GM21447 (cell line): ENCODE data around the gene RBMS3.

Source experiments
- ATAC-seq: cut with Tn5 transposase; IDR thresholded peaks from one replicate; pipeline ENCODE4 v1.9.1; 2021; ENCODE audit not compliant: unreplicated experiment

The RBMS3 gene

DNA sequence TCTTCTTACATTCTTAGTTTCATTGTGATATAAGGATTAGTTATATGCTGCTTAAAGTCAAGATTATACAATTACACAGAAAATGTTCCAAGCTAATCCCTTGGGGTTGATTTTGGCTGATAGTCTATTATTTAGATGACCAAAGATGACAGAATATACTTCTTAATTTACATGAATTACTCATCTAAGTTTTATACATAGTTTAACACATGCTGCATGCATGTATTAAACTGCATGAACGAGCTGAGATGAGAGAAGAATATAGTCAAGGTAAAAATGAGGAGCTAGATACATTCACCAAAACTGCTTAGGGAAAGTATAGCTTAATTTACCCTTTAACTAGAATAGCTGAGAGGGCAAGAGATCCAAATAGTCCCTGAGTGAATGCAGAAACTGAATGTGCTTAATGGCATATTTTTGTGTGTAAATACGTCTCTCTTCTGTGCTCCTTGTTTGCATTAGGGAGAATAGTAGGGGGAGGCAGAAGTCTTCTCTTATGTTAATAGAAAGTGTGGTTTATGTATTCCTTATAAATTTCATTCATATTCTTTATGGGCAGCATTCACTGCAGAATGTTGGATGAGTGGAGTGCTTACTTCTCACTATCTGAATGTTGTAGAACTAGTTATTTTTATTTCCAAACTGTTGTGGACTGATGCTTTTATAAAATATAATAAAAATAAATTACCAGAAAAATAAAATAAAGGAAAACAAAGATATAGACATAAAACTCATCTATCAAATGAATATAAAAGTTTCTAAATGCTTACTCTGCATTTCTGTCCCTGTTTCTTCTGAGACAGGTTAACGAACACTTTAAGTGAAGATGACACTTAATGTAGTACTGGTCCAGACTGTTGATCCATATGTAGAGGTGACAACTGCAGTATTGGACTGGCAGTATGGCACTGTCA is 327.8 kb downstream of the RBMS3 start:
- no peak for ATAC-seq

DNA sequence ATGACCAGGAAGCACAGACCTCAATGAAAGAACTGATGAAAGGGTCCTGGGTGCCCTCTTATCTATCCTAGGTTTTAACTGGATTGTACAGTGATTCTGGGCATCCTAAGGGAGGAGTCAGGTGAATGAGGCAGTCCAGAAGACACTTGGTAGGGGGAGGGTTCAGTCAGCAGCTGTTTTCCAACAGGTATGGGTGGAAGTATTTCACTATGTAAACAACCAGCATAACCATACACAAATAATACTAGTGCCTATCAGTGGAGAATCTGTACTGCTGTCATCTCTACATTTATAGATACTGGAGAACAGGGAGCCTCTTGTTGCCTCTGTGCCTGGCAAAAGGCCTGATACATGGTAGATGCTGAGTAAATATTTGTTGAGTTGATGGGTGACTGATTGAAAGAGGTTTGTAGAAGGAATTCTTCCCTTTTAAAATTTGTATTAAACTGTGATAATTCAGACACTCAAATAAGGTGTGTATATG is 328.5 kb downstream of the RBMS3 start:
- no peak for ATAC-seq

GRCh38 chr3:29610781-29611180 is 329.9 kb downstream of the RBMS3 start:
- no peak for ATAC-seq

DNA sequence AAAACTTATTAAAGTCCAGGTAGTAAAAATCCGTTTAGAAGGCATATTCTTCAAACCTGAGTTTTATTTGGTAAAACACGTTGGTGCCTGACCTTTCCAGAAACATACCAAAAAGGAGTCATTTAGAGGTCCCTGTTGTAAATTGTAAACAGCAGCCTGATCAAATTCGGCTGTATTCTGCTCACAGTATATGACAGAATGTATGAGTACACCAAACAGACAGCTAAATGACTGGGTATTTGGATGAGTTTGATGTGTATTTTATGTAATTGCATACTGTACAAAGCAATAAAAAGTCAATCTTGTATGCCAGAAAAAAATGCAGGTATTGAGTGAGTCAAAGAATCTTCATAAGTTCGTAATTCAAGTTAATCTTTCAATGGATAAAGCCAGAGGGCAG is 330.4 kb downstream of the RBMS3 start:
- no peak for ATAC-seq

DNA sequence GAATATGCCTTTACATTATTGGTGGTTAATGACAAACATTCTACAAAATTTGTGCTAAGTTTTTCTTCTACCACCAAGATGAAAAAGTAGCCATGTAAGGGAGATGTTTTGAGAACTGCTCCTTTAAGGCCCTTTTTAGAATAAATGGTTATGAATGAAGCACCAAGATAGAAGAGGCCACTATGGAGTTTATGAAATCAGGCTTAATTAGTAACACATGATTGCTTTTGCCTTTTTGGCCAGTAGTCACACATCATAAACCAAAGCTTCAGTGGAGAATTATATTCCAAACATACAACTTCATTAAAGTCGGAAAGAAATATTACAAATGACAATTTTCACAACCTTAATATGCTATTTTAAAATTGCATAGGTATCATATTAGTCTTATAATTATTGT is 331.7 kb downstream of the RBMS3 start:
- ATAC-seq: no peak

GRCh38 chr3:29614954-29615353 is 334.1 kb downstream of the RBMS3 start:
- ATAC-seq: no peak

DNA sequence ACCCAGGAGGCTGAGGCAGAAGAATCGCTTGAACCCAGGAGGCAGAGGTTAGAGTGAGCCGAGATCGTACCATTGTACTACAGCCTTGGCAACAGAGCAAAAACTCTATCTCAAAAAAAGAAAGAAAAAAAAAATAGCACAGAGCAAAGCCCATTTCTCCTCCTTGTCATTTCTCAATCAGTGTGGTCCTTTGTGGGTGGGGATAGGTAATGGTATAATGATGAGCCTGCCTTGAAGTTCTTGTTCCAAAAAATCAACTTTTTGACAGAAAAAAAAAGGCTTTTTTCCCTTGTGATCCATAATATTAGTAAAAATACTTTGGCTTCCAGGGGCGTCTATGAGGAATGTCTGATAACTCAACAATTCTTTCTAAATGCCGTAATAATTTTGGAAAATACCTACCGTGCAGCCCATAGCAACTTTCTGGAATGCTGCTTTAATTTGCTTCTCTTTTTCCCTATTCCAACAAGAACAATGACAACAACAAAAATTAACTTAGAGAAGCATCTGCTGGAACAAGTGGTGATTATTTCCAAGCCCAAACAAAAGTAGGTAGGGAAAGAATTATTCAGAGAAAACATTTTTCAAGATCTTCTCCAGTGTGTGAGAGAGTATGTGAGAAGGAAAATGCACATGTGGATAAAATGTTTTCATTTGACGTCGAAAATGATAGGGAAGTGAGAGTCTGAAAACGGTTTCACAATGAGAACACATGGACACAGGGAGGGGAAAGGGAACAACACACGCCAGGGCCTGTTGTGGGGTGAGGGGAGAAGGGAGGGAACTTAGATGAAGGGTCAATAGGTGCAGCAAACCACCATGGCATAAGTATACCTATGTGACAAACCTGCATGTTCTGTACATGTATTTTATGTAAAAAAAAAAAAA is 337.8 kb downstream of the RBMS3 start:
- ATAC-seq: no peak

- no peak for ATAC-seq
Measured at GRCh38 chr3:29619676-29620075, 338.8 kb downstream of the RBMS3 start.

DNA sequence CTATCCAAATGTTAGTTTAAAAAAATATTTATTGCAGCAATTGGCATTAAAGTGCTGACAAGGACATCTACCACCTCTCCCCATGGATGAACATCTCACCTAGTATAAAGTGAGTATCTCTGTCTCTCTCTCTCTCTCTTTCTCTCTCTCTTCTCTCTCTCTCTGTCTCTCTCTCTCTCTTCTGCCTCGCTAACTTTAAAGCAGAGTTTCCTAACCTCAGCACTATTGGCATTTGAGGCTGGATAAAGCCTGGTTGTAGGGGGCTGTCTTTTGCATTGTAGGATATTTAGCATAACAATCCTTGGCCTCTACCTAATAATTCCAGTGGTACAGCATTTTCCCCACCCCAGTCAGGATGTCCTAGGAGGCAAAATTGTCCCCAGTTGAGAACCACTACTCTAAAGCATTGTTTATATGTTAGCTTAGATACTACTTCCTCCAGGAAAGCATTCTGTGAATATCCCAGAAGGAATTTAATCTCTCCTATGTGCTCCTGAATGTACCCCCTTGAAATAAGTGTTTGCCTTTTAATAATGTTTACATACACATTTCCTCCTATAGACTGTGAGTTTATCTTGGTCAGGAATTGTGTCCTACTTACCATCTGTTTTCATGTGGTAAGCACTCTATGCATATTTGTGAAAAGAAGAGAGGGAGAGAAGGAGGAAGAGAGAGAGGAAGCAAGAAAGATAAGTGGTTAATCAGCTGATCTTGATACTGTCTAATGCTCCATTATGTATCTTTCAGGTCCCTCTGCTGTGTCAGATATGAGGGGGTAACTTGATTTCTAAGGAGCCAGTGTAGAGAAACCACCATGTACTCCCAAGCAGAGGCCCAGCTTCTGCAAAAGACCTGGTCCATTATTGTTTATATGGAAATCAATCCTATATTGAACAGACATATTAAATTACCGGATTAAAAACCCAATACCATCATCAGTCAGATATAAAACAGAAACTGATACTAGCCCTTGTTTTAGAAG is 346.6 kb downstream of the RBMS3 start:
- no peak for ATAC-seq

DNA sequence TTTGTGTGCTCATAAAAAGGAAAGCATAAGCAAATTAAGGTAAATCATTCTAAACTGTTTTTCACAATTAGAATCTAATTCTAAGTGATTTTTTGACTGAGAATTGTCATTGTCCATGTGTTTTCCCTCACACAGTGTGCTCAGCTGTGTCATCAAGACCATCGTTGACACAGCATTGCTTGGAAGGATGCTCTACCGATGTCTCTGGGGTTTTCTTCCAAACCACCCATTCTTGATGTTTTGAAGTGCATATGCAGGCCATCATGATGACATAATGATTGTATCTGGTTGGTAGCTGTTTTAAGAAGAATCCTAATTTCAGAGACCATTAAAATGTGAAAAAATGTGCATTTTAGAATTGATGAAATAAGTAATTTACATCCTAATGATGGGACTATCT is 347.9 kb downstream of the RBMS3 start:
- no peak for ATAC-seq

DNA sequence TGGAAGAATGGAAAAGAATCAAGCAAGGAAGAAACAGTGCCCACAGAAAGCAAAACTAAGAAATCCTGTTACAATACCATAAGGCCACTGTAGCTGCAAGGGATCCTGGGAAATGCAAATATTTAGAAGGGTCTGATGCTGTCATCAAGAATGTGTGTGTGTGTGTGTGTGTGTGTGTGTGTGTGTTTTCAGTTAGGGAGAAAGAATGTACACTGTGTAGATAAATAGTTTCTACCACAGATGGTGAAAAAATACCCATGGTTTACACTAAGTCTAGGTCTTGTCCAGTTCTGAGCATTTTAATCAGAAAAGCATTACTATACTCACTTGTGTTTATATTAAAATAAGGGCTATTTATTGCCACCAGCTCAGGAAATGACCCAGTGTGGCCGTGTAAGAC is 355.0 kb downstream of the RBMS3 start:
- ATAC-seq: no peak

- ATAC-seq: no peak
Measured at GRCh38 chr3:29637068-29637467, 356.2 kb downstream of the RBMS3 start.

GRCh38 chr3:29639578-29640290 is 358.9 kb downstream of the RBMS3 start:
- no peak for ATAC-seq

- ATAC-seq: no peak
Measured at GRCh38 chr3:29642393-29643033, 361.6 kb downstream of the RBMS3 start.

GRCh38 chr3:29643034-29643425 is 362.2 kb downstream of the RBMS3 start:
- no peak for ATAC-seq

- no peak for ATAC-seq
Measured at GRCh38 chr3:29644261-29644660, 363.4 kb downstream of the RBMS3 start.

DNA sequence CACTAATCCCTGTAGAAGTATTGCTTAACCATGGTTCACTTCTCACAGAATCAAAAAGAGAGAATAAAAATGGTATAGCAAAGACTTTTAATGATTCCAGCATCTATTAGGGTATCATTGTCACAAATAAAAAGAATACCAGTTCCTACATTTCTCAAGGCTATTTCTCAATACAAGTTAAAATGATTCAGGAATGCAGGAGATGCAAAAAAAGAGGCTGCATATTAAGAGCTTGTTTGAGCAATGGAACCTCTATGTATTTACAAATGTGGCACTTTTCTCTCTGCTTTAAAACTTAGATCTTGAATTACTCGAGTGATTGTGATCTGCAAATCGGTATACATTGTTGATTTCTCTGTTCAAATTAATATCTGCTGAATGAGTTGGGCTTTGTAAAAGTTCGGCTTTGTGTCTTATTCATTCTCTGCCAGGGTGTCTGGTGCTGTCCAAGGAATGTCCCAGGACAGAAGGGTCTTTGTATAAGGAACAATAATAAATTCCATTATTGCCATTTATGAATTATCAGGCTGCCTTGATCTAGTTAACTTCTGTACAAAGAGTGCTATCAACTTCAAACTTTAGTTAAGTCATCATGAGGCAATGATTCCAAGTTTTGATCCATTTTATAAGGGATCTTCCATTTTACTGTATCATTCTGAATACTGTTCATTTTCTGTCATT is 364.2 kb downstream of the RBMS3 start:
- no peak for ATAC-seq

GRCh38 chr3:29646043-29646442 is 365.2 kb downstream of the RBMS3 start:
- ATAC-seq: no peak
